HepG2 (cell line): ENCODE measurements around the gene SCN9A. TPM values are rescaled to one million over a fixed set of nuclear protein-coding genes. Genes with fewer than 3 reads are reported as not detected.
A peak's percentile ranks its signal among the peaks of the same experiment; 100 is the strongest.

Experiments
- ARID5B ChIP-seq: IDR thresholded peaks from 2 replicates; pipeline ENCODE4 v1.4.0; 2020; ENCODE audit warnings: mild to moderate bottlenecking, missing genetic modification reagents
- ATF5 ChIP-seq: sonication (generic); formaldehyde crosslinking; IDR thresholded peaks from 2 replicates; pipeline ENCODE4 v1.4.0; 2020; ENCODE audit warnings: mild to moderate bottlenecking, low read depth, missing genetic modification reagents
- BRCA1 ChIP-seq: sonication (generic); formaldehyde crosslinking; IDR thresholded peaks from 2 replicates; pipeline ENCODE4 v1.4.0; 2020; ENCODE audit warnings: missing genetic modification reagents
- GLI4 ChIP-seq: sonication (generic); formaldehyde crosslinking; IDR thresholded peaks from 2 replicates; pipeline ENCODE4 v1.5.1; 2020; ENCODE audit warnings: missing genetic modification reagents, mild to moderate bottlenecking, moderate library complexity, borderline replicate concordance
- KDM5A ChIP-seq: fragments of 200-600 bp; sonication (generic); IDR thresholded peaks from 2 replicates; pipeline ENCODE4 v1.7.0; 2018; ENCODE audit warnings: antibody characterized with exemption, mild to moderate bottlenecking, low read length, borderline replicate concordance
- MAFK ChIP-seq, 2 experiments: IDR thresholded peaks in 1 of 2; conservative IDR thresholded peaks in 1 of 2; 2 replicates each; pipeline ENCODE4 v1.6.1; 2011; ENCODE audit warnings: improper control_type of control experiment in 2 of 2, low read length in 2 of 2
- NCOA1 ChIP-seq: sonication (generic); formaldehyde crosslinking; IDR thresholded peaks from 2 replicates; pipeline ENCODE4 v1.9.0; 2021; ENCODE audit warnings: missing genetic modification reagents
- NFAT5 ChIP-seq: sonication (generic); formaldehyde crosslinking; IDR thresholded peaks from 2 replicates; pipeline ENCODE4 v1.4.0; 2020; ENCODE audit warnings: missing genetic modification reagents
- SALL2 ChIP-seq: sonication (generic); formaldehyde crosslinking; IDR thresholded peaks from 2 replicates; pipeline ENCODE4 v1.8.1; 2023; ENCODE audit warnings: mild to moderate bottlenecking, missing genetic modification reagents, inconsistent platforms
- SMARCE1 ChIP-seq: fragments of 450-650 bp; IDR thresholded peaks from 2 replicates; pipeline ENCODE4 v1.6.1; 2017; ENCODE audit warnings: borderline replicate concordance
- SMYD3 ChIP-seq: sonication (generic); formaldehyde crosslinking; IDR thresholded peaks from 2 replicates; pipeline ENCODE4 v1.8.1; 2023; ENCODE audit warnings: mild to moderate bottlenecking, missing genetic modification reagents
- SRY ChIP-seq: sonication (generic); formaldehyde crosslinking; IDR thresholded peaks from 2 replicates; pipeline ENCODE4 v1.8.0; 2022; ENCODE audit warnings: mild to moderate bottlenecking, missing genetic modification reagents
- TBL1XR1 ChIP-seq: fragments of 150-350 bp; IDR thresholded peaks from 2 replicates; pipeline ENCODE4 v1.6.1; 2014; ENCODE audit warnings: borderline replicate concordance, low read length; ENCODE audit not compliant: partially characterized antibody
- TBX2 ChIP-seq: sonication (generic); formaldehyde crosslinking; IDR thresholded peaks from 2 replicates; pipeline ENCODE4 v1.5.0; 2020; ENCODE audit warnings: missing genetic modification reagents, mild to moderate bottlenecking, borderline replicate concordance
- TRIM24 ChIP-seq: sonication (generic); formaldehyde crosslinking; IDR thresholded peaks from 2 replicates; pipeline ENCODE4 v1.8.0; 2022; ENCODE audit warnings: mild to moderate bottlenecking, missing genetic modification reagents
- ZNF317 ChIP-seq: sonication (generic); formaldehyde crosslinking; IDR thresholded peaks from 2 replicates; pipeline ENCODE4 v1.5.0; 2020; ENCODE audit warnings: mild to moderate bottlenecking, missing genetic modification reagents
- ZNF333 ChIP-seq: sonication (generic); formaldehyde crosslinking; IDR thresholded peaks from 2 replicates; pipeline ENCODE4 v1.4.0; 2020; ENCODE audit warnings: mild to moderate bottlenecking, missing genetic modification reagents, borderline replicate concordance
- ZNF382 ChIP-seq: sonication (generic); formaldehyde crosslinking; IDR thresholded peaks from 2 replicates; pipeline ENCODE4 v1.5.0; 2020; ENCODE audit warnings: missing genetic modification reagents, mild to moderate bottlenecking, borderline replicate concordance
- ZNF580 ChIP-seq: IDR thresholded peaks from 2 replicates; pipeline ENCODE4 v1.6.1; 2016; ENCODE audit warnings: low read depth, borderline replicate concordance
- ZNF766 ChIP-seq: sonication (generic); formaldehyde crosslinking; IDR thresholded peaks from 2 replicates; pipeline ENCODE4 v1.5.0; 2020; ENCODE audit warnings: missing genetic modification reagents, borderline replicate concordance
- polyA plus RNA-seq, 8 experiments: library from polyadenylated mRNA; depleted of rRNA in 3 of 8; stranded (reverse) in 7 of 8; unstranded in 1 of 8; fragments of >200 nt; fragmentation: Illumina TruSeq in 4 of 8; extraction: Trizol in 4 of 8; gene quantifications; 2 replicates each; pipeline versions ENCODE4 v1.2.1 to v1.2.3, GENCODE V29; 2011 to 2016; ENCODE audit warnings: low read depth in 4 of 8, missing spikeins in 1 of 8, mixed read lengths in 1 of 8; ENCODE audit not compliant: insufficient read depth in 1 of 8
- total RNA-seq, 5 experiments: library from RNA; depleted of rRNA; stranded (reverse); fragments of >200 nt; fragmentation: Illumina TruSeq; extraction: Trizol; gene quantifications; 2 replicates each; pipeline ENCODE4 v1.2.3, GENCODE V29; 2016; ENCODE audit warnings: low read depth in 1 of 5

SCN9A gene
- total and polyA plus RNA-seq, 2 of the 13 experiments (the other 11 are each of a cell fraction or from before 2014, with no cell fraction given), result 15.3 to 24.3 TPM

- no peak for TF ChIP-seq SMARCE1
- no peak; the same call in 1 of the 2 replicates for TF ChIP-seq SMYD3 (CRISPR knock-in tag)
- TF ChIP-seq ATF5, result no peak
- TF ChIP-seq NCOA1, result peak; percentile 98
- TF ChIP-seq ZNF382 (CRISPR knock-in tag), result no peak
- TF ChIP-seq ZNF333 (CRISPR knock-in tag), result no peak
- no peak for TF ChIP-seq SRY (CRISPR knock-in tag)
- TF ChIP-seq ARID5B (CRISPR knock-in tag), result peak; percentile 95
- TF ChIP-seq BRCA1 (CRISPR knock-in tag), result no peak
- TF ChIP-seq KDM5A, result peak; percentile 40; the same call in 1 of the 2 replicates
- peak; percentile 61; the same call in 1 of the 2 replicates for TF ChIP-seq ZNF580
- TF ChIP-seq TBX2, result peak; percentile 88
- TF ChIP-seq ZNF766 (CRISPR knock-in tag), result peak; percentile 91; the same call in 1 of the 2 replicates
- peak; percentile 21; the same call in 1 of the 2 replicates for TF ChIP-seq TRIM24 (CRISPR knock-in tag)
- no peak for TF ChIP-seq SALL2
- TF ChIP-seq TBL1XR1, result peak; percentile 96
- TF ChIP-seq ZNF317 (CRISPR knock-in tag), result peak; percentile 71; the same call in 1 of the 2 replicates
- no peak for TF ChIP-seq GLI4 (CRISPR knock-in tag)
- no peak for TF ChIP-seq NFAT5 (CRISPR knock-in tag)
- TF ChIP-seq MAFK (conservative IDR thresholded peaks at IDR 0.05 in 1 of 2, IDR thresholded peaks at IDR 0.05 in 1 of 2; ENCODE audit: low read length in 2 of 2), result no peak
Observed at GRCh38 chr2:166230024-166230723, 145.6 kb downstream of the SCN9A start (continued).
